Stomach (tissue), 4 donors: ENCODE measurements around the gene ADD2.

ENCODE experiments used
- CTCF ChIP-seq, 7 experiments: fragments of 450-650 bp in 4 of 7; fragments of 200-600 bp in 3 of 7; sonication (generic) in 3 of 7; IDR thresholded peaks; one replicate each; pipeline ENCODE4 v1.5.1; 2016 to 2019; ENCODE audit warnings: antibody characterized with exemption in 7 of 7, control low read depth in 2 of 7, mild to moderate bottlenecking in 1 of 7
- EP300 ChIP-seq: sonication (generic); formaldehyde crosslinking; IDR thresholded peaks from one replicate; pipeline ENCODE4 v1.6.1; 2017; ENCODE audit warnings: antibody characterized with exemption
- POLR2AphosphoS5 ChIP-seq, 3 donors: sonication (generic); formaldehyde crosslinking; IDR thresholded peaks; one replicate each; pipeline ENCODE4 v1.6.1; 2016; ENCODE audit warnings: antibody characterized with exemption in 3 of 3

- TF ChIP-seq CTCF (IDR thresholded peaks at IDR 0.05) = no peak
- TF ChIP-seq POLR2AphosphoS5 (IDR thresholded peaks at IDR 0.05) = no peak
- no peak for TF ChIP-seq EP300
Measured at GRCh38 chr2:70709275-70710037, 58.5 kb downstream of the ADD2 start.
